ENCODE measurements around the gene APOF.
A peak's percentile ranks its signal among the peaks of the same experiment; 100 is the strongest.
"Not testable (repeated sequence)": the region's sequence is repeated elsewhere in the genome, so short reads cannot be mapped to it uniquely, and the experiment has no call there.

Gene APOF

DNA sequence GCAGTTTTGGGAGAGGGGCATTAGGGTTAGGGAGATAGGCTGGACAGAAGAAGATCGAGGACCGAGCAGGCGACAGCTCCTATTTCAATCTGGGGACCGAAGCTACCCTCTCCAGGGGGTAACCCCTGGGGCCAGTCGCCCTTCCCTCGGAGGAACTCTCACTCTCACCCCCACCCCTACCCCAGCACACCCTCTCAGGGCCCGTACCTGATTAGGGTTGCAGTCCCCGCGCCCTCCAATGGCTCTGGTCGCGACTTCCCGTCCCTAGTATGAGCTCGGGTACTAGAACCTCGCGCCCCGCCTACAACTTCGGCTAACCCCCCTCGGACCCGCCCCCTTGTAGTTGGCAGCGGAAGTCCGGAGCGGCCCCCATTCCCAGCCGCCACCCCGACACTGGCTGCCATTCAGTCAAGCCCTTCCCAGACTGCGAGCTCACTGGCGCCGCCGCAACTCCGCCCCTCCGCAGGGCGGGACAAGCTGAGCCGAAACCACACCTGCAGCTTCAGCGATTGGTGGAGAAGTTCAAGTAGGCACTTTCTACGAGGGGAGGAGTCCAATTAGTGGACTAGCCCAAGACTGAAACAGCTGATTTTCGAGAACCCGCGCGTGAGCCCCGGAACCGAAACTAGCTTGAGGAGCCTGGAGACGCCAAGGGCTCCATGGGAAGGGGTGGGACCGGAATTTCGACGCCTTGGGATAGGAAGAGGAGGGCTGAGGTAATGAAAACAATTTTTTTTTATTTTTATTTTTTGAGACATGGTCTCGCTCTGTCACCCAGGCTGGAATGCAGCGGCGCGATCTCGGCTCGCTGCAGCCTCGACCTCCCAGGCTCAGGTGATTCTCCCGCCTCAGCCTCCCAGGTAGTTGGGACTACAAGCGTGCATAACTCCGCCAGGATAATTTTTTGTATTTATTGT is 2.5 kb downstream of the APOF start, which contains the start of gene STAT2:
STAT2 (minus strand) TSS at position 257 of the 917 bp plus-strand sequence. CDS start 3,536 bp downstream, outside the sequence.
- DNase-seq (ENCODE audit: low spot score), result peak; percentile 92
- TF ChIP-seq, protein P1, sequence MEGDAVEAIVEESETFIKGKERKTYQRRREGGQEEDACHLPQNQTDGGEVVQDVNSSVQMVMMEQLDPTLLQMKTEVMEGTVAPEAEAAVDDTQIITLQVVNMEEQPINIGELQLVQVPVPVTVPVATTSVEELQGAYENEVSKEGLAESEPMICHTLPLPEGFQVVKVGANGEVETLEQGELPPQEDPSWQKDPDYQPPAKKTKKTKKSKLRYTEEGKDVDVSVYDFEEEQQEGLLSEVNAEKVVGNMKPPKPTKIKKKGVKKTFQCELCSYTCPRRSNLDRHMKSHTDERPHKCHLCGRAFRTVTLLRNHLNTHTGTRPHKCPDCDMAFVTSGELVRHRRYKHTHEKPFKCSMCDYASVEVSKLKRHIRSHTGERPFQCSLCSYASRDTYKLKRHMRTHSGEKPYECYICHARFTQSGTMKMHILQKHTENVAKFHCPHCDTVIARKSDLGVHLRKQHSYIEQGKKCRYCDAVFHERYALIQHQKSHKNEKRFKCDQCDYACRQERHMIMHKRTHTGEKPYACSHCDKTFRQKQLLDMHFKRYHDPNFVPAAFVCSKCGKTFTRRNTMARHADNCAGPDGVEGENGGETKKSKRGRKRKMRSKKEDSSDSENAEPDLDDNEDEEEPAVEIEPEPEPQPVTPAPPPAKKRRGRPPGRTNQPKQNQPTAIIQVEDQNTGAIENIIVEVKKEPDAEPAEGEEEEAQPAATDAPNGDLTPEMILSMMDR (IDR thresholded peaks at IDR 0.05; ENCODE audit: extremely low read depth, missing control alignments), result no peak

DNA sequence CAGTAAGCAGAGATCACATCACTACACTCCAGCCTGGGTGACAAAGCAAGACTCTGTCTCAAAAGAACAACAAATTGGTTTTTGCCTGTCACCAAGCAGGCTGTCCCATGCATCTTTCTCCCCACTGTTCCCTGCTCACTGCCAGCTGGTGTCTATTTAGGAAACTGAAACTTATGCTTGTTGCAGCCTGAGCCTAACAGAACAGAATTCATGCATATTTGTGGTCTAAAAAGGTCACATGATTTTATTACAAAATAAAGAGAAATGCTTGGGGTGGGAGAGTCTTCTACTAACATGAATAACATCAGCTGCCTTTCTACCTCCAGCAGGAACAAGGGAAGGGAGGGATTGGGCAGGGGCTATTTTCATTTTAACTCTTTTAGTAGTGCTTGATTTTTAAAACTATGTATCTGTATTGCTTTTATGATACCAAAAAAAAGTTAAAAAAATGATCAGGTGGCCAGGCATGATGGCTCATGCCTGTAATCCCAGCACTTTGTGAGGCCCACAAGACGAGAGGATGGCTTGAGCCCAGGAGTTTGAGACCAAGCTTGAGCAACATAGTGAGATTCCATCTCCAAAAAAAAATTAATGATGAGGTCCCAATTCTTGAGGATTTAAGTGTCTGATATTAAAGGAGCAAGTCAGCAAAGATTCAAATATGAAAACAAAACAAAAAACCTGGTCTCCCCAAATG is 3.7 kb downstream of the APOF start:
- TF ChIP-seq, protein P1 (IDR thresholded peaks at IDR 0.05; ENCODE audit: extremely low read depth, missing control alignments), result no peak
- no peak for DNase-seq (ENCODE audit: low spot score)

DNA sequence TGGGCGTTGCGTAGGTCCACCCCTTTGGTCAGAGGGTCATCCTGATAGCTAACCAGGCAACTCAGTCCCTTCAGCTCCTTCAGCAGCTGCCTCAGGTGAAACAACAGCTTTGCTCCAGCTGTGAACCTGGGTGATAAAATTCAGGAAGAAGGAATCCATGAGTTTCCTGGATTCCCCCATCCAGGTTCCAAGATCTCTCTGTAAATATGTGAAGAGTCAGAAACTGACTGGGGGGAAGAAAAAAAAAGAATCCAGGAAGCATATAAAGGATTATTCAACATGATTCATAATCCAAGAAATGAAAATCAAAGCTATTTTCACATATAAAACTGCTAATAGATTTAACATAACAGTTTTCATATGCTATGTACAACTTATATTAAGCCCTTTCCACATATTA is 11.3 kb downstream of the APOF start:
- no peak for DNase-seq (ENCODE audit: low spot score)
- TF ChIP-seq, protein P1 (IDR thresholded peaks at IDR 0.05; ENCODE audit: extremely low read depth, missing control alignments), result no peak

DNA sequence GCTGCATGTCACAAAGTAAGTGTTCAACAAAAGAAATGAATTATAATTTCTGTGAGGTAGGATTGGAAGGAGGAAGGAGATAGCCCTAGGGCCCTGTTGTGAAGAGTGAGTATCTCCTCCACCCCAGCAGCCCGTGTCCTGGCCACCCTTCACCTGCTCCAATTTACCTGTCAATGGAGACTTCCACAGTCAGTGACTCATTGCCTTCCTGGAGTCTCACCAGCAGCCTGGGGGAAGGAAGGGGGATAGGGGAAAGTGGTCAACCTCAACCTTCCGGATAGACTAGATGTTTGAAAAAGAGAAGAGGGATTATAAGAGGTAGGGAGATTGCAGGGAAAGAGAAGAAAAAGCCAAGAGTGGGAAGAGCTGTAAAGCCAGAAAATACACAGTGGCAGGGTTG is 12.0 kb downstream of the APOF start:
- TF ChIP-seq, protein P1 (IDR thresholded peaks at IDR 0.05; ENCODE audit: extremely low read depth, missing control alignments), result no peak
- DNase-seq (ENCODE audit: low spot score), result no peak

DNA sequence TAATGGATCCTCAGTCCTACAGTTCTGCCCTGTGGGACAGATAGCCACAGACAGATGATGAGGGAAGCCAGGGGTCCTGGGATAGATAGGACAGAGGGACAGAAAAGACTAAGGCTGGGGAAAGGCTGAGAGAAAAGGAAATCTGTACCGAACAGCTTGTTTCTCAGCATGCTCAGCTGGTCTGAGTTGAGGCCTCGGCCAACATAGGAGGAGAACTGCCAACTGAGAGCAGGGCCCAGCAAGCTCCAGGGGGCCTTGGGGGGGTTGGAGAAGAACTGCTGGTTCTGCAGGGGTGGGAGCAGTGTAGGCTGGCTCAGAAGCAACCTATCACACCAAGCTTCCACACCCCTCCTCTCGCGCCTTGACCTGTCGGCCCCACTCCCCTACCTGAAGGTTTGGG is 13.9 kb downstream of the APOF start:
- no peak for DNase-seq (ENCODE audit: low spot score)
- TF ChIP-seq, protein P1 (IDR thresholded peaks at IDR 0.05; ENCODE audit: extremely low read depth, missing control alignments), result no peak

DNA sequence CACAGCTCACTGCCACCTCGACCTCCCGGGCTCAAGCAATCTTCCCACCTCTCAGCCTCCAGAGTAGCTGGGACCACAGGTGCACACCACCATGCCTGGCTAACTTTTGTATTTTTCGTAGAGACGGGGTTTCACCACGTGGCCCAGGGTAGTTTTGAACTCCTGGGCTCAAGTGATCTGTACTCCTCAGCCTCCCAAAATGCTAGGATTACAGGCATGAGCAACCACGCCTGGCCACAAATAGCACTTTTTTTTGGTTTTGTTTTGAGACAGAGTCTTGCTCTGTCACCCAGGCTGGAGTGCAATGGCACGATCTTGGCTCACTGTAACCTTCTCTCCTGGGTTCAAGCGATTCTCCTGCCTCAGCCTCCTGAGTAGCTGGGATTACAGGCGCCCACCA is 15.4 kb downstream of the APOF start:
- not testable (repeated sequence) for DNase-seq (ENCODE audit: low spot score)

DNA sequence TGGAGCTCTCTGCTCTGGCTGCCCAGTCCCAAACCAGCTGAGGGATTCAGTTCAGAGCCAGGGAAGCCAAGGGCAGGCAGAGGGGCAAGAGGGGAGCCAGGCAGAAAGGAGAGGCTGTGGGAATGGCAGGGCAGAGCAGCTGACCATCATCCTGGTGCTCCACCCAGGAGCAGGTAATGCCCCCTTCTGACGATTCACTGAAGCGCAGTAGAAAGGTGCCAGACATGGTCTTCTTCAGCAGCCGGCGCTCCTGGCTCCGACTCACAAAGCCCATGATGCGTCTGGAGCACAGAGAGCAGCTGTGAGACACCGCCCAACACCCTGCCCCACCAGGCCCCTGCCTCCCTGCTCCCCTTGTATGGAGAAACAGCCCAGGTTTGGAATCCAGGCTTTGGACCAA is 16.0 kb downstream of the APOF start:
- TF ChIP-seq, protein P1 (IDR thresholded peaks at IDR 0.05; ENCODE audit: extremely low read depth, missing control alignments), result no peak
- no peak for DNase-seq (ENCODE audit: low spot score)

DNA sequence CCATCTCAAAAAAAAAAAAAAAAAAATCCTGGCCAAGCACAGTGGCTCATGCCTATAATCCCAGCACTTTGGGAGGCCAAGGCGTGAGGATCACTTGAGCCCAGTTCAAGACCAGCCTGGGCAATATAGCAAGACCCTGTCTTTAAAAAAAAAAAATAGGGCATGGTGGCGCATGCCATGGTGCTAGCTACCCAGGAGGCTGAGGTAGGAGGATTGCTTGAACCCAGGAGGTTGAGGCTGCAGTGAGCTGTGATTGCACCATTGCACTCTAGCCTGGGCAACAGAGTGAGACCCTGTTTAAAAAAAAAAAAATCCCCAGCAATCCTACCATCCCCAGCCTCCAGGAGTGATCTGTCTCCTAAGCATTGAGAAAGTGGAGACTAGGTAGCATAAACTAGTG is 20.4 kb downstream of the APOF start:
- DNase-seq (ENCODE audit: low spot score), result not testable (repeated sequence)
